Left kidney (tissue), 2 donors: ENCODE results near the gene MRC2. TPM values are rescaled to one million over a fixed set of nuclear protein-coding genes. Genes with fewer than 3 reads are reported as not detected.
A peak's percentile ranks its signal among the peaks of the same experiment; 100 is the strongest.
"Not testable (repeated sequence)": the region's sequence is repeated elsewhere in the genome, so short reads cannot be mapped to it uniquely, and the experiment has no call there.

Experiments used
- DNase-seq: peaks from one replicate; pipeline ENCODE4 v3.0.0-alpha.2; 2013
- polyA plus RNA-seq: library from polyadenylated mRNA; unstranded; fragments of 120-200 nt; gene quantifications from one replicate; pipeline ENCODE4 v1.2.1, GENCODE V29; 2013; ENCODE audit not compliant: insufficient read length

The MRC2 gene
- polyA plus RNA-seq, 1 donor: 54.6 TPM

- DNase-seq: not testable (repeated sequence)
These were observed 15.2 kb upstream of the MRC2 start for GRCh38 chr17:62612289-62612688.

DNA sequence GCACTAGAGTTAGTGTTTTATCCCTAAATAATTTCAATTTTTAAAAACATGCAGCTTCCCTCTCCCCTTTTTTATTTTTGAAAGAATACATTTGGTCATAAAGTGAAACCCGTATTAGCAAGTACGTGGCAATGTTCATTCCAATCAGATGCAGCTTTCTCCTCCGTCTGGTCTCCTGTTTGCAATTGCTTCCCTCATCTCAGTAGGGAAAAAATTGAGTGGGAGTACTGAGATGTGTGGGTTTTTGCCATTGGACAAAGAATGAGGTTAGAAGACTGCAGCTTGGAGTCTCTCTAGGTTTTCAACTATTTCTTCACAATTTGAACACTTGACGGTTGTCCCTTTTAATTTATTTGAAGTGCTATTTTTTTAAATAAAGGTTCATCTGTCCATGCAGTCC lies 14.4 kb upstream of the MRC2 start:
- DNase-seq: not testable (repeated sequence)

GRCh38 chr17:62614142-62614541 lies 13.3 kb upstream of the MRC2 start:
- DNase-seq: no peak

DNA sequence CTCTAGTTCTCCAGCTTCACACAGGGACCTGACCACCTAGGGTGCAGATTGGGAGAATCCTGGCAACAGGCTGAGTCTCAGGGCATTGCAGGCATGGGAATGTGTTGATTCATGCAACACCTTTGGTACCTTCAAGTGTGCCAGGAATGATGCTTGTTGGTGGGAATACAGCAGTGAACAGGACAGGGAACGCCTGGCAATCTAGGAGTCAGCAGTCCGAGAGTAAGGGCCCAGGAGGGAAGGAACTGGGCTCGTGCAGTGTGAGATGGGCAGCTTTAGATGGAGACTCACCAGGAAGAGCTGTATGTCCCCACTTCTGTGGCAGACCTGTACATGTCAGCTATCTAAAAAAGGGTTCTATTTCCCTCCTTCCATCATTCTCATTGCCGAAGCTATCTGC lies 12.0 kb upstream of the MRC2 start:
- no peak for DNase-seq

DNA sequence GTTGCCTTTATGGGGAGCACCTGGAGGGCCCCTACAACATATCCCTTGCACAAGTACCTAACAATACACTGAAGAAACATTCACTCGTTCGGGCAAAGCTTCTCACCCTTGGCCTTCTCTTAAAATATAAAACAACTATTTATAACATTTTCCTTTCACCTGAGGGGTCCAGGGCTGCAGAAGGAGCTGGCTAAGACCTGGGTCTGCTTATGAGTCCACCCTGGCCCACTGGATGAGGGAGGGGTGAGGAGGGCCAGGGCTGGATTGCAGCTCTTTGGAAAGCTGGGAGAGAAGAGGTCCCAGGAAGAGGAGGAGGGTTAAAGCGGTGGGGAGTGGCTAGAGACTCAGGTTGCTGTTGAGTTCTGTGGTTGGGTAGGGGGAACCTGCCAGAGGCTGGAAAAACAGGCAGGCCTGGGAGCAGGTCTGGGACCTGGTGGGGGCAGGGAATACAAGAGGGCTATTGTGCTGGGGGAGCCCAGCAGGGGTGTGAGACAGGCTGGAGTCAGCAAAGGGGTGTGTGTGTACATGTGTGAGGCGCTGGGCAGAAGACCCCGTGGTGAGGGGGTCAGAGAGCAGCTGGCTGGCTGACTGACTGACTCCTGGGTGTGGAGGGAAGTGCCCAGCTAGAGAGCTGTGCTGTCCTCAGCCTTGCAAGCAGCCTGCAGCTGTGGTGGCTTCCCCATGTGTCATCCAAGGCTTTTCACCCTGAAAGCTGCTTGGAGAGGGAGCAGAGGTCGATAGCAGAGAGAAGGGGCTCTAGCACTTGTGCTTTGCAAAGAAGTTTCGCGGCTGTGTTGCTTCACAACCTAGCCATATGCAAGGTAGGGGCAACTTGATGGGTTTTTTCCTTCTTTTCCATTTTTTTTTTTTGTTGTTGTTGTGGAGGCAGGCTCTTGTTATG lies 10.2 kb upstream of the MRC2 start:
- DNase-seq: no peak

DNA sequence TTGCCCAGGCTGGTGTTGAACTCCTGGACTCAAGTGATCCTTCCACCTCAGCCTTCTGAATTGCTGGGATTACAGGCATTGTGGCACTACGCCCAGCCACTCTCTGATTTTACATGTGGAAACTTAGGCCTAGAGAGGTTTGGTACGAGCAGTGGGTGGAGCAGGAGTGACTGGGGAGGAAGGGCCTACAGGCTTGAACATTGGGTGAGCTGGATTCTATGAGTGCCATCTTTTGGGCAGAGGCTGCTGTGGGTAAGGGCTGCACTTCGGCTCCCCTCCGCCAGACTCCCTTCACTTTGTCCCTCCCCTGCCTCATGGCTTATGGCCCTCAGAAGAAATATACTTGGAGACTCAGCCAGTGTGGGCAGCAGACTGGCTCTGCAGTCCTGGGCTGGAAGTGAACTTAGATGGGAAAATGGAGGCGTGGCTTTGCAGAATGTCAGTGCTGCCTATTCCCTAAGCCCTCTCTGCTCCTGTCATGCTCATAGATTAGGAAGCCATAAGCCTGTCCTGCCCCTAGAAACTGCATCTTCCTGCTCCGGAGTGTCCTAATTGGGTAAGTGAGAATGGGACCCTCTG lies 9.5 kb upstream of the MRC2 start:
- DNase-seq: no peak

DNA sequence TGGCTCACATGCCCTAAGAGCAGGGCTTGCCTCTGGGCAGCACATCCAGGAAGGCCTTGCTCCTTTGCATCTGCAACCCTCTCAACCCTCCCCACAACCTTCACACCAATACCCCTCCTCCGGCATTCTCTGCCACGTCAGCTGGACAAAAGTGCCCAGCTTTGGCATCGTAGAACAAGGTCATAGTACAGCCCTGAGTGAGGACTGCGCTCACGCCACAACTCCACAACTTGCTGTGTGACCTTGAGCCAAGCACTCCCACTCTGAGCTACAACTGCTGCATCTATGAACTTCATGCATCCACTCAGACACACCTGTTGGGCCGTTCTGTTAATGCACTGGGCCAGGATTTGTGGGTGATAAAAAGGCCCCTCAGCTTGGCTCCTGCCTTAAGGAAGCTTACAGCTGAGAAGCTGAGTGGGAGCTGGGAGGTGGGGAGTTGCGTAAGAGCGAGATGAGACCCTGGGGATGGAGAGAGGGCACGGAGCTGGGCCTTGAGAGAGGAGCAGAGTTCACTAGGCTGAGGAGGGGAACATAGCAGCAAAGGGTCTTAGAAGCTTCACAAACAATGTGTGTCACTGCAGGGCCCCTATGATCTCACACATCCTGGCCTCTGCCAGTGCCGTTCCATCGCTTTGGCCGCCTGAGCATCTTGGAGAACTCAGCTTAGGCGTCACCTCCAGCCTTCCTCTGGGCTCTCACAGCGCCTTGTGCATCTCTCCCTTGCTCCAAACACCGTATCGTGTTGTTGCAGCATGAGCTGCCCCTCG lies 8.6 kb upstream of the MRC2 start:
- no peak for DNase-seq

GRCh38 chr17:62619417-62620155 lies 7.9 kb upstream of the MRC2 start:
- DNase-seq: no peak

DNA sequence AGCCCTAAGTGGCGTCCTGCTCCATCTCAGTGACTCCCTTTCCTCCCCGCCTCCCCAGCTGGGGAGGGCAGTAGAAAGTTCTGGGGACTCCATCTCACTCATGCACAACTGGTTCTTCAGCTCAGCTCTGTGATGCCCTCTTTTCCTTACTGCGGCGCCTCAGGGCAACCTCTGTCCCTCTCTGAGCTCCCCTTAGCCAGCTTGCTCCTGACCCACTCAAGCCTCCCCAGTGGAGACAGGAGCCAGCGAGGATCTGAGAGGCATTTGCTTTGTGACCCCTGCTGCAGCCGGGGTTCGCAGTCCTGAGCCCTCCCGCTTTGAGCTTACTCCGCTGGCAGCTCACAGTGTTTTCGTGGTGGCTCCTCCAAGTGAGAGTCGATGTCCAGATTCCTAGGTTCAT lies 6.2 kb upstream of the MRC2 start:
- DNase-seq: no peak

DNA sequence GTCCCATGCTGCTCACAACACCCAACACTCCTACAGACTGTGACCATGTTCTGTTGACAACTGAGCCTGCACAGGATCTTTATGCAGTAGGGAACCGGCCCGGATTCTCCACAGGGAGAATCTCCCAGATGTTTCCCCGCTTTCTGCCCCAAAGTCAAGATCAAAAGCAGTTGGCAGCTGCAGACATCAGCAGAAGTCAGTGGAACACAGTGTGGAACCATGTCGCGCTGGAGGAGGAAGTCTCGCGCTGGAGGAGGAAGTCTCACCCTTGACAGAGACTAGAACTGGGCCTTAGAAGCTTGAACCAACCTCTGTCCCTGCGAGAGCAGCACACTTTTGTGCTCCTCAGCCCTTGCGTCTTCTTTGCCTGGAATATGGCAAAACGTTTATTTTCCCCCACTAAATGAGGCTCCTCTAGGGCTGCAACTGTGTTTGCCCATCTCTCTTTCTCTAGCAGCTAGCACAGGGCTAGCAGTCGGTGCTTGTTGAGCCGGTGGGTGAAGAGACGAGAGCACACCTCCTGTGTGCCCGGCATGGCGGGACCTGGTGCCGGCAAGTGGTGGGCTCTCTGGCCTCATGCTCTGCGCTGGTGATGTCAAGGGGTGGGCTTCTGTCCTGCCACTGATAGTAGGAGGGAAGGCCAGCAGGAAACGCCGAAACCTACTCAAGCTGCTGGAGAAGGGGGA lies 2.1 kb upstream of the MRC2 start:
- no peak for DNase-seq

- no peak for DNase-seq
These were observed 1.6 kb upstream of the MRC2 start for GRCh38 chr17:62625870-62626200.

GRCh38 chr17:62626719-62627218 lies 701 bp upstream of the MRC2 start:
- DNase-seq: peak; percentile 73

GRCh38 chr17:62627904-62628633 lies 599 bp downstream of the MRC2 start:
- peak; percentile 82 for DNase-seq

- DNase-seq: peak; percentile 42
These were observed 1.5 kb downstream of the MRC2 start for GRCh38 chr17:62628831-62629555.

DNA sequence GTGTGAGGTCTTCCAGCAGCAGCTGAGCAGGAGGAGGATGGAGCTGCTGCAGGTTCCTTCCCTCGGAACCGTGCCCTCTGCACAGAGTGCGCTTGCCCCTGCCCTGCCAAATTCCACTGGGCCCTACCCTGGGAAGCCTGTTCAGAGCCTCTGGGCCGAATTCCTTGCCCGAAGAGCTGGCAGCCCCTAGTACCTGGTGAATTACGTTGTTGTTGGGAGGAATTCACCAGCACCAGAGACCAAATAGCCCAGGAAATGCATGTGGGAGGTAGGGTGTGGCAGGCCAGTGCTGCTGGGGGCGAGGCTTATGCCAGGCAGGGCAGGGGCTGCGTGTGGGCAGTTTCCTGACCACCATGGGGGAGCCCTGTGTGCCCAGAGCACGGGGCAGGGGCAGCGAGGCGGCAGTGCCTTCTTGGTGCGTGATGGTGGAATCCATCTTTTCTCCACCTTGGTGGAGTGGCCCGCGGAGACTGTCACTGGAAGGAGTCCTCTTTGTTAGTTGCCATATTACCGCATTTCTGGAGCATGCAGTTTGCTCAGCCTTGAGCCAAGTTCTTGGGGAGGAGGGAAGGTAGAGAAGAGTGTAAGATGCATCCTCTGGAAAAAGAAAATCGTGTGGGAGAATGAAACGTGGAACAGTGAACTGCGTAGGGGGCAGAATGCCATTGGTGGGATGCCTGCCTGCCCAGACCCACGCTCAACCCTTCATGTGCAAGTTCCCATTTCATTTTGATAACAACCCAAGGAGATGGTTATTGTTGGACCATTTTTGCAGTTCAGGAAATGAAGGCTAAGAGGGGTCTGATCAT lies 2.3 kb downstream of the MRC2 start:
- DNase-seq: no peak

- no peak for DNase-seq
These were observed 3.1 kb downstream of the MRC2 start for GRCh38 chr17:62630365-62631085.

DNA sequence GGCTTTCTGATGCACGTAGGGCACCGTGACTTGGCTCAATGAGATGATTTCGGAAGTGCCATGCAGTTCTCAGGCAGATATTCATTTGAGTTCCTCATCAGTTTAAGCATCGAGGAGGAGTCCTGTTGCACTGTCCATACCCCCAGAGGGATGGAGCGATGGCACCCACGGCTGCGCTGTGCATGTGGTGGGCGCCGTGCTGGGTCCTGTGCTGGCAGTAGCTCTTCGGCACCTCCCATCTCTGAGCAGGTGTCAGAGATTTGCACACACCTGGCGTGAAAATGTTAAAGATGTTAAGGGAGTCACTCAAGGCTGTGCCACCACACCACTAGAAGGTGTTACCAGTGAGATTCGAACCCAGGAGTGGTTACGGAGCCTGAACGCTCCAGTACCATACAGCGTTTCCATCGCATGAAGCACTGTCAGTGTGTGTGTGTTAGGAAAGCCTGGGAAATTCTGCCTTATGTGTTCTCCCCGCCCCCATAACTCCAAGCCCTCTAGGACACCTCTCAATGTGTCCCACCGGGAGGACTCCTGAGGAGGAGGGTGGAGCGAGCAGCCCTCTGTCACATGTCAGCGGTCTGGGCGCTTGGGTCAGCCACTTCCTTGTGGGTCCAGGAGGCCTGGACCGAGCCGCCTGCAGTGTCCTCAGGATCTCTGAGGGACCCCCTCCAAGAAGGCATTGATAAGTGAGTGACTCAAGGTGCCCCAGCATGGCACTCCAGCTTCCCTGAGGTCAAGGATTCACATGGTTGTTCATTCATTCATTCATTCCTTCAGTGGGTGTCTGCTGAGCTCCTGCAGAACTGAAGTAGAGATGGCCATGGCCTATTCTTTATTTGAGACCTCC lies 3.8 kb downstream of the MRC2 start:
- no peak for DNase-seq
